ENCODE results near the gene RALB. TPM values are rescaled to one million over a fixed set of nuclear protein-coding genes. Genes with fewer than 3 reads are reported as not detected.
"Not testable (repeated sequence)": the region's sequence is repeated elsewhere in the genome, so short reads cannot be mapped to it uniquely, and the experiment has no call there.

The RALB gene
- total RNA-seq, 1 donor from 2014 or later: 65.9 TPM

- Histone ChIP-seq H3K27me3 (no peaks in the 10 kb centered on the region), H3K4me1 (no peaks in the 10 kb centered on the region), H3K27ac (no peak overlapping the region), H3K36me3 (peaks cover 6% of the 10 kb centered on the region), H3K9me3 (no peaks in the 10 kb centered on the region), H3K4me3 (no peak overlapping the region)
- peak; percentile 8 for ATAC-seq
- intact Hi-C loops (cut with DNase I): no loop called here
- TF ChIP-seq CTCF (IDR thresholded peaks at IDR 0.05): no peak
- no peak for DNase-seq
These were observed 53.4 kb downstream of the RALB start for GRCh38 chr2:120305937-120306490.

GRCh38 chr2:120307482-120307881, 54.8 kb downstream of the RALB start:
- Histone ChIP-seq H3K27ac (no peak overlapping the region), H3K4me1 (peaks cover 3% of the 10 kb centered on the region), H3K9me3 (no peaks in the 10 kb centered on the region), H3K27me3 (no peaks in the 10 kb centered on the region), H3K36me3 (peaks cover 6% of the 10 kb centered on the region), H3K4me3 (no peak overlapping the region)
- DNase-seq (peak; percentile 43), ATAC-seq (no peak)
- intact Hi-C loops (cut with DNase I): no loop called here
- TF ChIP-seq CTCF (IDR thresholded peaks at IDR 0.05): no peak

GRCh38 chr2:120308038-120308910, 55.6 kb downstream of the RALB start:
- peak; percentile 57 for DNase-seq

GRCh38 chr2:120310136-120310535, 57.5 kb downstream of the RALB start:
- no peaks in the 10 kb centered on the region for H3K27me3 ChIP-seq
- H3K27ac ChIP-seq: no peak overlapping the region
- intact Hi-C loops (cut with DNase I): loop anchor here (10.0 kb wide), 1 partner anchor 85 kb away; the partner anchor contains the start of gene TMEM185B
- no peak for TF ChIP-seq CTCF (IDR thresholded peaks at IDR 0.05)
- no peaks in the 10 kb centered on the region for H3K36me3 ChIP-seq
- DNase-seq (no peak), ATAC-seq (no peak)
- no peaks in the 10 kb centered on the region for H3K9me3 ChIP-seq
- H3K4me3 ChIP-seq: no peak overlapping the region
- H3K4me1 ChIP-seq: peaks cover 13% of the 10 kb centered on the region

More at GRCh38 chr2:120308038-120308910, 55.6 kb downstream of the RALB start:
- Histone ChIP-seq H3K27ac (no peak overlapping the region), H3K36me3 (no peaks in the 10 kb centered on the region), H3K9me3 (no peaks in the 10 kb centered on the region), H3K27me3 (no peaks in the 10 kb centered on the region), H3K4me1 (peaks cover 8% of the 10 kb centered on the region), H3K4me3 (no peak overlapping the region)
- TF ChIP-seq CTCF (IDR thresholded peaks at IDR 0.05): no peak
- ATAC-seq: no peak
- intact Hi-C loops (cut with DNase I): no loop called here

GRCh38 chr2:120310841-120311240, 58.2 kb downstream of the RALB start:
- not testable (repeated sequence) for ATAC-seq, H3K9me3 ChIP-seq, H3K27ac ChIP-seq, H3K4me3 ChIP-seq, H3K36me3 ChIP-seq, H3K27me3 ChIP-seq
- DNase-seq: peak; percentile 28
- peaks cover 13% of the 10 kb centered on the region for H3K4me1 ChIP-seq
- intact Hi-C loops (cut with DNase I): loop anchor here (10.0 kb wide), 1 partner anchor 86 kb away; the partner anchor contains the start of gene TMEM185B

GRCh38 chr2:120312076-120312475, 59.4 kb downstream of the RALB start:
- Histone ChIP-seq H3K4me3 (no peak overlapping the region), H3K27ac (no peak overlapping the region), H3K36me3 (no peaks in the 10 kb centered on the region), H3K4me1 (peaks cover 13% of the 10 kb centered on the region), H3K9me3 (no peaks in the 10 kb centered on the region), H3K27me3 (no peaks in the 10 kb centered on the region)
- no peak for ATAC-seq
- TF ChIP-seq CTCF (IDR thresholded peaks at IDR 0.05): no peak
- intact Hi-C loops (cut with DNase I): loop anchor here (10.0 kb wide), 1 partner anchor 87 kb away; the partner anchor contains the start of gene TMEM185B
- DNase-seq: peak; percentile 35

Data from upper lobe of right lung (tissue), 1 donor.